22Rv1 (cell line): ENCODE measurements around the gene LRP8.

Experiments
- ZFX ChIP-seq: fragments of 450-650 bp; IDR thresholded peaks from 2 replicates; pipeline ENCODE4 v1.6.1; 2017; ENCODE audit warnings: antibody characterized with exemption, borderline replicate concordance
- TF ChIP-seq, protein P1 (sequence below): fragments of 450-650 bp; IDR thresholded peaks from 2 replicates; pipeline ENCODE4 v1.5.1; 2017; ENCODE audit warnings: mild to moderate bottlenecking

DNA sequence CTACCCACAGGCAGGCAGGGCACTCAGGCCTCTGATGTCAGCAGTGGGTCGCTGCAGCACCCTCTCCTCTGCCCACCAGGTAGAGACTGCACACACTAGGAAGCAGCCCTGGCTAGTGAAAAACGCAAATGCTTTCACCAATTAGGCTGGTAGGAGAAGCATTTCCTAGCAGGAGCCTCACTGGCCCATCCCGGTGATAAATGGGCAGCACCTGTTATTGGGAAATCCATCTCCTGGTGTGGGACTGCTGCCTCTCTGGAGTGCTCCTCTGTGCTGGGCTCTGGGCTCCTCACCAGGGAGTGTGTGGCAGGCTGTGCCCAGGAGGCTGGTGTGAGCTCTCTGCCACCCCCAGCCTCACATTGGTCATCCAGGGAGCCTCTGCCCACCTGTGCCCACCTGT is 28.6 kb downstream of the LRP8 start:
- TF ChIP-seq, protein P1, sequence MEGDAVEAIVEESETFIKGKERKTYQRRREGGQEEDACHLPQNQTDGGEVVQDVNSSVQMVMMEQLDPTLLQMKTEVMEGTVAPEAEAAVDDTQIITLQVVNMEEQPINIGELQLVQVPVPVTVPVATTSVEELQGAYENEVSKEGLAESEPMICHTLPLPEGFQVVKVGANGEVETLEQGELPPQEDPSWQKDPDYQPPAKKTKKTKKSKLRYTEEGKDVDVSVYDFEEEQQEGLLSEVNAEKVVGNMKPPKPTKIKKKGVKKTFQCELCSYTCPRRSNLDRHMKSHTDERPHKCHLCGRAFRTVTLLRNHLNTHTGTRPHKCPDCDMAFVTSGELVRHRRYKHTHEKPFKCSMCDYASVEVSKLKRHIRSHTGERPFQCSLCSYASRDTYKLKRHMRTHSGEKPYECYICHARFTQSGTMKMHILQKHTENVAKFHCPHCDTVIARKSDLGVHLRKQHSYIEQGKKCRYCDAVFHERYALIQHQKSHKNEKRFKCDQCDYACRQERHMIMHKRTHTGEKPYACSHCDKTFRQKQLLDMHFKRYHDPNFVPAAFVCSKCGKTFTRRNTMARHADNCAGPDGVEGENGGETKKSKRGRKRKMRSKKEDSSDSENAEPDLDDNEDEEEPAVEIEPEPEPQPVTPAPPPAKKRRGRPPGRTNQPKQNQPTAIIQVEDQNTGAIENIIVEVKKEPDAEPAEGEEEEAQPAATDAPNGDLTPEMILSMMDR: no peak
- no peak for TF ChIP-seq ZFX
